Kidney (tissue), 14 donors: ENCODE measurements around the gene ACTR1A. TPM values are rescaled to one million over a fixed set of nuclear protein-coding genes. Genes with fewer than 3 reads are reported as not detected.

Source experiments
- DNase-seq, 5 donors: peaks; one replicate each; pipeline ENCODE4 v3.0.0-alpha.2; 2013 to 2020
- FAIRE-seq: peaks from 2 replicates; lab custom pipeline; 2012; peaks lifted over from hg19 to GRCh38; lab: Jason Lieb, UNC
- H3K27ac ChIP-seq, 2 donors: one replicate each; pipeline ENCODE4 v1.7.0; 2013; ENCODE audit warnings: low read depth in 2 of 2, low read length in 2 of 2, inconsistent platforms in 1 of 2
- H3K27me3 ChIP-seq: one replicate; pipeline ENCODE4 v1.7.1; 2013; ENCODE audit warnings: low read length, inconsistent platforms; ENCODE audit not compliant: control insufficient read depth, insufficient read depth
- H3K36me3 ChIP-seq, 3 donors: one replicate each; pipeline versions ENCODE4 v1.7.0 to v1.7.1; 2013; ENCODE audit warnings: low read length in 3 of 3, control low read depth in 1 of 3, inconsistent platforms in 1 of 3; ENCODE audit not compliant: insufficient read depth in 3 of 3, control insufficient read depth in 2 of 3
- H3K4me1 ChIP-seq, 3 donors: one replicate each; pipeline versions ENCODE4 v1.7.0 to v1.7.1; 2013; ENCODE audit warnings: low read length in 3 of 3, inconsistent platforms in 1 of 3, low read depth in 1 of 3; ENCODE audit not compliant: control insufficient read depth in 2 of 3, insufficient read depth in 2 of 3
- H3K4me3 ChIP-seq, 3 donors: one replicate each; pipeline versions ENCODE4 v1.7.0 to v1.8.1; 2013; ENCODE audit warnings: low read length in 3 of 3, control low read depth in 1 of 3, inconsistent platforms in 1 of 3
- H3K9ac ChIP-seq, 3 donors: one replicate each; pipeline versions ENCODE4 v1.7.0 to v1.7.1; 2013; ENCODE audit warnings: low read length in 3 of 3, control low read depth in 1 of 3, inconsistent platforms in 1 of 3
- H3K9me3 ChIP-seq, 3 donors: one replicate each; pipeline versions ENCODE4 v1.7.0 to v1.7.1; 2013; ENCODE audit warnings: low read length in 3 of 3, control low read depth in 1 of 3, inconsistent platforms in 1 of 3; ENCODE audit not compliant: control insufficient read depth in 2 of 3, insufficient read depth in 1 of 3
- intact Hi-C: fragments of 100-400 bp; cut with DNase I; formaldehyde crosslinking; loops from one replicate; pipeline ENCODE4 v1.11.1; 2022
- polyA plus RNA-seq: library from polyadenylated mRNA; stranded (reverse); fragments of 350-450 nt; fragmentation: Illumina TruSeq; extraction: RNeasy Lipid Tissue Mini Kit (QIAGEN cat#74804); gene quantifications from one replicate; pipeline ENCODE4 v1.2.3, GENCODE V29; 2014; ENCODE audit warnings: low read depth, low replicate concordance; ENCODE audit not compliant: insufficient read depth
- total RNA-seq: library from RNA; stranded (reverse); fragmentation: NEBNext Ultra II Directional; extraction: Animal tissue kit (Norgen Biotek cat#: 25700); gene quantifications from one replicate; pipeline ENCODE4 v1.2.1, GENCODE V29; 2021
- TF ChIP-seq, protein P1 (sequence below): IDR thresholded peaks from 3 replicates; pipeline ENCODE4 v1.5.1; 2012; ENCODE audit warnings: mild to moderate bottlenecking, moderate library complexity, borderline replicate concordance; ENCODE audit not compliant: insufficient read depth; ENCODE audit errors: extremely low read depth
- donor health status: control.
- donor health status: control.
- donor health status: control.
- donor health status: control.
- donor health status: control.
- donor health status: DM: yes; HTN: yes; CAD: no.
- donor health status: Normal renal cell carcinoma (clear cell type).

Gene ACTR1A
- total and polyA plus RNA-seq, 2 donors from 2014 or later = 74.2 to 74.7 TPM

DNA sequence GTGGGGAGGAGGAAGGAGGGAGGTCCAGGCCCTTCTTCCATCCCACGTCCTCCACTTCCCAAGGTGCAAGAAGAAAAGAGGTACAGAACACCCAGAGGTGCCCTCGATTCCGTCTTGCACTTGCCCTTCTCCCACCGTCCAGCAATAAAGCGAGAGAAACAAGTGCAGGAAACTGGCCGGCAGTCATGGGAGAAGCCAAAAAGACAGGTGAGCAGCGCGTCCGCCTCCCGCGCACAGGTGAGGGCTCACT, 52.5 kb downstream of the ACTR1A start:
- H3K36me3 ChIP-seq = no peaks in the 10 kb centered on the region
- H3K9me3 ChIP-seq = no peaks in the 10 kb centered on the region
- intact Hi-C loops = no loop called here
- FAIRE-seq = no peak
- H3K27ac ChIP-seq = peak overlapping the region; percentile 87
- peaks cover 0 to 15% (median 5%) of the 10 kb centered on the region in 3 donors for H3K4me1 ChIP-seq
- peak overlapping the region; percentile 40 to 66 (median 50) for H3K9ac ChIP-seq
- TF ChIP-seq, protein P1, sequence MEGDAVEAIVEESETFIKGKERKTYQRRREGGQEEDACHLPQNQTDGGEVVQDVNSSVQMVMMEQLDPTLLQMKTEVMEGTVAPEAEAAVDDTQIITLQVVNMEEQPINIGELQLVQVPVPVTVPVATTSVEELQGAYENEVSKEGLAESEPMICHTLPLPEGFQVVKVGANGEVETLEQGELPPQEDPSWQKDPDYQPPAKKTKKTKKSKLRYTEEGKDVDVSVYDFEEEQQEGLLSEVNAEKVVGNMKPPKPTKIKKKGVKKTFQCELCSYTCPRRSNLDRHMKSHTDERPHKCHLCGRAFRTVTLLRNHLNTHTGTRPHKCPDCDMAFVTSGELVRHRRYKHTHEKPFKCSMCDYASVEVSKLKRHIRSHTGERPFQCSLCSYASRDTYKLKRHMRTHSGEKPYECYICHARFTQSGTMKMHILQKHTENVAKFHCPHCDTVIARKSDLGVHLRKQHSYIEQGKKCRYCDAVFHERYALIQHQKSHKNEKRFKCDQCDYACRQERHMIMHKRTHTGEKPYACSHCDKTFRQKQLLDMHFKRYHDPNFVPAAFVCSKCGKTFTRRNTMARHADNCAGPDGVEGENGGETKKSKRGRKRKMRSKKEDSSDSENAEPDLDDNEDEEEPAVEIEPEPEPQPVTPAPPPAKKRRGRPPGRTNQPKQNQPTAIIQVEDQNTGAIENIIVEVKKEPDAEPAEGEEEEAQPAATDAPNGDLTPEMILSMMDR = no peak
- no peak for DNase-seq
- H3K4me3 ChIP-seq = peak overlapping the region; percentile 75 to 84 (median 75)
- H3K27me3 ChIP-seq = no peaks in the 10 kb centered on the region

DNA sequence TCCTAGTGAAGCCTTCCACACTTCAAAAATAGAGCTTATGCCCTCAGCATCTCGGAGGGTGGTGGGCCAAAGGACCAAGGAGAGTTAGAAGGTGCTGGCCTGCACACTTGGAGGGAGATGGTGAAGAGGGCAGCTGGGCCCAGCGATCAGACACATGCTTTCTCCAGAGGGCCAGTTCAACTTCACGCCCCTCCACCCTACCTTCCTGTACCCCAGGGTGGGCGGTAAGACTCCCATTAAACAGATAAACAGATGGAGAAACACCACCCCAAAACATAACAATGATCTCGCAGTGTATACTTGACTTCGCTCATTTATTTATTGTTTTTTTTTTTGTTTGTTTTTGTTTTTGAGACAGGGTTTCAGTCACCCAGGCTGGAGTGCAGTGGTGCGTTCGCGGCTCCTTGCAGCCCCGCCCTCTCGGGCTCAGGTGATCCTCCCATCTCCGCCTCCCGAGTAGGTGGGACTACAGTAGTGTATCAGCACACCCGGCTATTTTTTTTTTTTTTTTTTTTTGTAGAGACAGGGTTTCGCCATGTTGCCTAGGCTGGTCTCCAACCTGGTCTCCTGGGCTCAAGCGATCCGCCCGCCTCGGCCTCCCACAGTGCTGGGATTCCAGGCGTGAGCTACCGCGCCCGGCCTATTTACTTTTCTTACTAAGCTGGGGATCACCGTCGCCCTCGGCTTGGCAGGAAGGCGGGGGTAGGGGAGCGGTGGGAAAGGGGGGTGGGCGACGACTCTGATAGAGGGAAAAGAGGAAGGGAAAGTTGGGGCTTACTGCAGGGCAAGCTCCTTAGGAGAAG, 53.0 kb downstream of the ACTR1A start:
- peak; percentile 49 for FAIRE-seq
- intact Hi-C loops = no loop called here
- Histone ChIP-seq H3K4me1 (peaks cover 0 to 15% (median 5%) of the 10 kb centered on the region in 3 donors), H3K36me3 (no peaks in the 10 kb centered on the region), H3K4me3 (peak overlapping the region; percentile 75 to 84 (median 75)), H3K9ac (peak overlapping the region; percentile 40 to 73 (median 50)), H3K27ac (peak overlapping the region; percentile 87), H3K9me3 (no peaks in the 10 kb centered on the region), H3K27me3 (no peaks in the 10 kb centered on the region)
- DNase-seq = peak; percentile 87 to 93 (median 92)
- TF ChIP-seq, protein P1 = no peak

DNA sequence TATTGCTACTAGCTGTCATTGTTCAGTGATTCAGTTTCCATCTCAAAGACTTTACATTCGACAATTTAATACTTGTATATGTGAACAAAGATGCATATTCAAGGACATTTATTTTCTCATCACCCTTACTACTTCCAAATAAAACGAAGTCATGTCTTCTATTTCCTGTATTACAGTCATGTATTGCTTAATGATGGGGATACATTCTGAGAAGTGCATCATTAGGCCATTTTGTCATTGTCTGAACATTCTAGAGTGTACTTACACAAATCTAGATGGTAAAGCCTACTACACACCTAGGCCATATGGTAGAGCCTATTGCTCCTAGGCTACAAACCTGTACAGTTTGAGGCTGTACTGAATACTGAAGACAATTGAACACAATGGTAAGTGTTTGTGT, 57.7 kb downstream of the ACTR1A start:
- TF ChIP-seq, protein P1 = no peak
- DNase-seq (no peak), FAIRE-seq (no peak)
- Histone ChIP-seq H3K36me3 (no peaks in the 10 kb centered on the region), H3K9me3 (no peaks in the 10 kb centered on the region), H3K27ac (no peak overlapping the region), H3K4me3 (no peak overlapping the region), H3K9ac (no peak overlapping the region), H3K4me1 (peaks cover 0 to 5% (median 4%) of the 10 kb centered on the region in 3 donors), H3K27me3 (no peaks in the 10 kb centered on the region)
- intact Hi-C loops = no loop called here

DNA sequence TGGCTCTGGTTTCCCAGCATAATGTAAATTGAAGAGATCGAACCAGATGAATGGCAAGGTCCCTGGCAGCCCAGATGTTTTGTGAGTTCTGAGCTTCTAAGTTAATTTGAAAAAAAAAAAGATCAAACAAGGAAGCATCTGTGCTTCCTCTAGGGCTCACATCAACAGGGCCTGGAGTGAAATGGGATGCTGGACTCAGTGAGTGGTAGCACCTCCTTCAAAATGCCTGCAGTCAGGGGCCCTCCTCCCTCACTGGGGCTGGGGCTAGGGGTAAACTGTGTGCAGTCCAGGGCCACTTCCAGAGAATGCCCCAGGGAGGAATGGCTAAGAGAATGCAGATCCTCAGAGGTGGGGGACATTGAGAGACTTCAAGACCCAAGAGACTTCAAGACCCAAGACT, 64.1 kb downstream of the ACTR1A start:
- Histone ChIP-seq H3K9me3 (no peaks in the 10 kb centered on the region), H3K4me1 (no peaks in the 10 kb centered on the region), H3K27ac (no peak overlapping the region), H3K27me3 (no peaks in the 10 kb centered on the region), H3K9ac (no peak overlapping the region), H3K36me3 (no peaks in the 10 kb centered on the region), H3K4me3 (no peak overlapping the region)
- intact Hi-C loops = no loop called here
- no peak for FAIRE-seq
- DNase-seq = no peak
- TF ChIP-seq, protein P1 = no peak
